Stomach (tissue), 9 donors: ENCODE measurements around the gene DHRS7B. TPM values are rescaled to one million over a fixed set of nuclear protein-coding genes. Genes with fewer than 3 reads are reported as not detected.

ENCODE experiments used
- DNase-seq, 2 donors: peaks; one replicate each; pipeline versions ENCODE4 v3.0.0 to v3.0.0-alpha.2; 2013 to 2019
- H3K27ac ChIP-seq, 5 donors: fragments of 200-600 bp in 4 of 5; sonication (generic) in 4 of 5; one replicate each; pipeline ENCODE4 v1.5.1; 2013 to 2019; ENCODE audit warnings: mild to moderate bottlenecking in 1 of 5, moderate library complexity in 1 of 5
- H3K27me3 ChIP-seq, 3 donors: fragments of 200-600 bp; sonication (generic); one replicate each; pipeline ENCODE4 v1.5.1; 2017 to 2019; ENCODE audit warnings: mixed run types in 1 of 3
- H3K36me3 ChIP-seq, 4 donors: fragments of 200-600 bp; sonication (generic); 1 replicate in 3 of 4; 2 replicates in 1 of 4; pipeline ENCODE4 v1.5.1; 2016 to 2019
- H3K4me1 ChIP-seq, 4 donors: fragments of 200-600 bp; sonication (generic); one replicate each; pipeline ENCODE4 v1.5.1; 2016 to 2019
- H3K4me3 ChIP-seq, 4 donors: fragments of 200-600 bp; sonication (generic) in 3 of 4; one replicate each; pipeline ENCODE4 v1.5.1; 2016 to 2019; ENCODE audit warnings: mild to moderate bottlenecking in 1 of 4
- H3K9me3 ChIP-seq, 4 donors: fragments of 200-600 bp; sonication (generic); one replicate each; pipeline ENCODE4 v1.5.1; 2016 to 2019
- EP300 ChIP-seq: sonication (generic); formaldehyde crosslinking; IDR thresholded peaks from one replicate; pipeline ENCODE4 v1.6.1; 2017; ENCODE audit warnings: antibody characterized with exemption
- POLR2A ChIP-seq, 4 donors: fragments of 450-650 bp; IDR thresholded peaks; one replicate each; pipeline ENCODE4 v1.6.1; 2016; ENCODE audit warnings: antibody characterized with exemption in 4 of 4, control low read depth in 2 of 4, mild to moderate bottlenecking in 1 of 4, moderate library complexity in 1 of 4
- POLR2AphosphoS5 ChIP-seq, 3 donors: sonication (generic); formaldehyde crosslinking; IDR thresholded peaks; one replicate each; pipeline ENCODE4 v1.6.1; 2016; ENCODE audit warnings: antibody characterized with exemption in 3 of 3
- WGBS, 5 donors: extraction: QIAGEN DNeasy Blood & Tissue Kit in 3 of 5; methylation state at CpG; one replicate each; pipeline versions ENCODE4 v1.1.5 to v1.1.7; 2013 to 2018; 5-methylcytosine and 5-hydroxymethylcytosine counted together
- intact Hi-C: fragments of 100-400 bp; cut with DNase I; formaldehyde crosslinking; loops from one replicate; pipeline ENCODE4 v1.15.1; 2023; ENCODE audit warnings: low total_unique reads
- polyA plus RNA-seq, 3 donors: library from polyadenylated mRNA; stranded (reverse); fragments of 200-250 nt; gene quantifications; one replicate each; pipeline ENCODE4 v1.2.3, GENCODE V29; 2013
- total RNA-seq, 5 donors: library from RNA; depleted of rRNA; stranded (reverse); fragments of >200 nt; gene quantifications; one replicate each; pipeline versions ENCODE4 v1.1.0 to v1.2.3, GENCODE V29; 2014 to 2016
- TF ChIP-seq, protein P1 (sequence below), 7 experiments: fragments of 450-650 bp in 4 of 7; fragments of 200-600 bp in 3 of 7; sonication (generic) in 3 of 7; IDR thresholded peaks; one replicate each; pipeline ENCODE4 v1.5.1; 2016 to 2019; ENCODE audit warnings: antibody characterized with exemption in 7 of 7, control low read depth in 2 of 7, mild to moderate bottlenecking in 1 of 7
- donor health status: healthy with polysubstance abuse.
- donor health status: Bipolar disorder and iron deficiency.
- donor health status: healthy.

Gene DHRS7B
- total and polyA plus RNA-seq, 8 donors = 5.8 to 32.9 (median 20.3) TPM; not detected in 1

DNA sequence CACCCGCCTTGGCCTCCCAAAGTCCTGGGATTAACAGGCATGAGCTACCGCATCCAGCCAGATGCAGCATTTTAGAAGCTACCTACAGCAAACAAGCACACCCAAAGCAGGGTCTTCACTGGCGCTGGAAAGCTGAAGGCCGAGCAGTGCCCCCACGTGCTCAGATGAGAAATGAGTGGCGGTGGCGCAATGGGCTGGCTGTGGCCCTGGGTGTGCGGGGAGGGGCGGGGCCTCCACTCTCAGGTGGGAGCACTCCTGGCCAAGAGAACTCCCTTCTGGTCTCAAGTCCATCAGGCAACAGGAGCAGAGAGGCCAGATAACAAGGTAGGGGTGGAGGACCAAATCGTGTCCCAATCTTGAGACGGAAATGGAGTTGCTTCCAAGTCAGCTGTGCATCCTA lies 75.1 kb downstream of the DHRS7B start:
- intact Hi-C loops = no loop called here
- H3K27ac ChIP-seq = no peak overlapping the region
- 90 to 96% (median 93%) methylated on average over 8 to 11 of the region's 11 CpGs for WGBS, 5 donors

DNA sequence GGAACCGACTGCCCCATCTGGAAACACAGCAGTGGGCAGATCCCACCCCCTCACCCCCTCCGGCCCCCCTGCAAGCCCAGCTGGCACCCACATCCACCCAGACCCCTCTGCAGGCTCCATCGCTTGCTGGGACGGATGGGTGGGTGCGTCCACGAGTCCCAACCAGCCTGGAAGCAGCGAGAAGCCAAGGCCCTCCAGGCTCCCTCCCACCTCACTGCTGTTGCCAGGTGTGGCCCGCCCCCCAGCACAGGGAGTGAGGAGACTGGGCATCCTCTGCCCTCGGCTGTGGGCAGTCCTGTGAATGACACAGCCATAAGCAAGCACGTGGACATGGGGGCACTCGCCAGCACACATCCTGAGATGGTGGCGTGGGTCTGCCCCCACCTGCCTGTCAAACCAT lies 75.7 kb downstream of the DHRS7B start:
- WGBS, 5 donors = 87 to 90% (median 90%) methylated on average over 5 to 12 of the region's 12 CpGs
- TF ChIP-seq POLR2A (IDR thresholded peaks at IDR 0.05) (no peak), POLR2AphosphoS5 (IDR thresholded peaks at IDR 0.05) (no peak), EP300 (no peak)
- TF ChIP-seq, protein P1, sequence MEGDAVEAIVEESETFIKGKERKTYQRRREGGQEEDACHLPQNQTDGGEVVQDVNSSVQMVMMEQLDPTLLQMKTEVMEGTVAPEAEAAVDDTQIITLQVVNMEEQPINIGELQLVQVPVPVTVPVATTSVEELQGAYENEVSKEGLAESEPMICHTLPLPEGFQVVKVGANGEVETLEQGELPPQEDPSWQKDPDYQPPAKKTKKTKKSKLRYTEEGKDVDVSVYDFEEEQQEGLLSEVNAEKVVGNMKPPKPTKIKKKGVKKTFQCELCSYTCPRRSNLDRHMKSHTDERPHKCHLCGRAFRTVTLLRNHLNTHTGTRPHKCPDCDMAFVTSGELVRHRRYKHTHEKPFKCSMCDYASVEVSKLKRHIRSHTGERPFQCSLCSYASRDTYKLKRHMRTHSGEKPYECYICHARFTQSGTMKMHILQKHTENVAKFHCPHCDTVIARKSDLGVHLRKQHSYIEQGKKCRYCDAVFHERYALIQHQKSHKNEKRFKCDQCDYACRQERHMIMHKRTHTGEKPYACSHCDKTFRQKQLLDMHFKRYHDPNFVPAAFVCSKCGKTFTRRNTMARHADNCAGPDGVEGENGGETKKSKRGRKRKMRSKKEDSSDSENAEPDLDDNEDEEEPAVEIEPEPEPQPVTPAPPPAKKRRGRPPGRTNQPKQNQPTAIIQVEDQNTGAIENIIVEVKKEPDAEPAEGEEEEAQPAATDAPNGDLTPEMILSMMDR (IDR thresholded peaks at IDR 0.05) = no peak
- DNase-seq = no peak
- Histone ChIP-seq H3K4me1 (peaks cover 14 to 73% (median 50%) of the 10 kb centered on the region in 4 donors), H3K27ac (no peak overlapping the region), H3K27me3 (no peaks in the 10 kb centered on the region), H3K9me3 (no peaks in the 10 kb centered on the region), H3K36me3 (peaks cover 11 to 40% (median 31%) of the 10 kb centered on the region in 4 donors), H3K4me3 (no peak overlapping the region)
- intact Hi-C loops = no loop called here

More for the DNA sequence above, 75.1 kb downstream of the DHRS7B start:
- Histone ChIP-seq H3K36me3 (peaks cover 15 to 40% (median 32%) of the 10 kb centered on the region in 4 donors), H3K9me3 (no peaks in the 10 kb centered on the region), H3K27me3 (no peaks in the 10 kb centered on the region), H3K4me1 (peaks cover 14 to 73% (median 48%) of the 10 kb centered on the region in 4 donors), H3K4me3 (no peak overlapping the region)
- TF ChIP-seq, protein P1 (IDR thresholded peaks at IDR 0.05) = no peak
- no peak for DNase-seq

DNA sequence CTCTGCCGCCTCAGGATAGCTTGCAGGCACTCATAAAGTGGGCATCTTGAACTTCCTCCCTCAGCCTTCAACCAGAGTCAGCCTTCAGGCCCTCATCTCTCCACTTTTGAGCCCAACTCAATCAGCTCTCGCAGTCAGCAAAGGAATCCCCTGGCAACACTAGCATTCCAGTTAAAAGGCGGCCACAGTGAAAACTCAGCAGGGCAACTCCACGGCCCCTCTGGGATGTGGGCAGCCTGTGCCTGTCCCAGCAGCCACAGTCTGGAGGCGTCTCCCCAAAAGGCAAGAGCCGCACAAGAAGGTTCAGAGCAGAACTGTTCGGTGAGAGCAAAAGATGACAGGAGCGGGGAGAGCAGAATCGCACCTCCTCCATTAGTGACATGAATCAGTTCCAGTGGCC lies 78.2 kb downstream of the DHRS7B start:
- H3K4me3 ChIP-seq = no peak overlapping the region
- WGBS, 5 donors = 81 to 90% (median 84%) methylated on average over 8 to 9 of the region's 9 CpGs
- no peak for DNase-seq
- H3K4me1 ChIP-seq = peaks cover 23 to 82% (median 65%) of the 10 kb centered on the region in 4 donors
- no peaks in the 10 kb centered on the region for H3K27me3 ChIP-seq
- peaks cover 4 to 48% (median 40%) of the 10 kb centered on the region in 4 donors for H3K36me3 ChIP-seq
- no peak for TF ChIP-seq POLR2AphosphoS5 (IDR thresholded peaks at IDR 0.05)
- TF ChIP-seq, protein P1 (IDR thresholded peaks at IDR 0.05) = no peak
- no peak for TF ChIP-seq POLR2A (IDR thresholded peaks at IDR 0.05)
- no peak for TF ChIP-seq EP300
- H3K9me3 ChIP-seq = no peaks in the 10 kb centered on the region
- no peak overlapping the region for H3K27ac ChIP-seq
- intact Hi-C loops = no loop called here

DNA sequence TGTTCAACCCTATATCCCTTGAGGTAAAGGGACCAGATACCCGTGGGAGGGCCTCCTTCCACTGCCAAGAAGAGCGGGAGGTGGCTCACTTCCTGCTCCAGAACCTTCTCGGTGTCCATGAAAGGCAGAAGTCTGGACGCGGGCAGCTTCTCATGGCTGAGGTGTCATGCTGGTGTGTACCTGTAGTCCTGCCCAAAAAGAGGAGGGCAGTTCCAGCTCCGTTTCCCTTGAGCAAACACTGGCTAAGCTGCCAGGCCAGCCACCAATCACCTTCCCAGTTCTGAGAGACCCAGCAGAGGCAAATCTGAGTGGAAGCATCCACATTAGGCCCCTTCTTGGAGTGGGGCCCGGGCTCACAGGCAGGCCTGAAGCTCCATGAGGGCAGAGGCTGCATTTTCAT lies 81.6 kb downstream of the DHRS7B start:
- peaks cover 44 to 82% (median 69%) of the 10 kb centered on the region in 4 donors for H3K4me1 ChIP-seq
- TF ChIP-seq POLR2A (IDR thresholded peaks at IDR 0.05) = no peak
- TF ChIP-seq, protein P1 (IDR thresholded peaks at IDR 0.05) = no peak
- TF ChIP-seq EP300 = no peak
- TF ChIP-seq POLR2AphosphoS5 (IDR thresholded peaks at IDR 0.05) = no peak
- H3K27ac ChIP-seq = peak overlapping the region in 1 of 5 donors; percentile 31
- H3K4me3 ChIP-seq = no peak overlapping the region
- DNase-seq = peak in 1 of 2 donors; percentile 44
- intact Hi-C loops = no loop called here
- 59 to 69% (median 65%) methylated on average over 7 of the region's 7 CpGs for WGBS, 5 donors
- no peaks in the 10 kb centered on the region for H3K27me3 ChIP-seq
- peaks cover 4 to 47% (median 45%) of the 10 kb centered on the region in 4 donors for H3K36me3 ChIP-seq
- no peaks in the 10 kb centered on the region for H3K9me3 ChIP-seq
